ENCODE measurements around the gene XYLT1. TPM values are rescaled to one million over a fixed set of nuclear protein-coding genes. Genes with fewer than 3 reads are reported as not detected.

Gene XYLT1
- total and polyA plus RNA-seq, 2 of the 13 experiments (the other 11 are each of a cell fraction or from before 2014, with no cell fraction given), result not detected

GRCh38 chr16:17452922-17453321 lies 17.8 kb downstream of the XYLT1 start (continued):
- TF ChIP-seq CBX5 (CRISPR knock-in tag; IDR thresholded peaks at IDR 0.05; ENCODE audit: borderline replicate concordance) (no peak), TBL1XR1 (IDR thresholded peaks at IDR 0.05; ENCODE audit: borderline replicate concordance, low read length, partially characterized antibody) (no peak), ARNT (IDR thresholded peaks at IDR 0.05) (no peak), ZFP37 (CRISPR knock-in tag; IDR thresholded peaks at IDR 0.05; ENCODE audit: borderline replicate concordance) (no peak), TFAP4 (IDR thresholded peaks at IDR 0.05; ENCODE audit: borderline replicate concordance, low read depth) (no peak), ZXDC (CRISPR knock-in tag; IDR thresholded peaks at IDR 0.05) (no peak), KAT7 (CRISPR knock-in tag; IDR thresholded peaks at IDR 0.05; ENCODE audit: borderline replicate concordance) (no peak), ZNF335 (CRISPR knock-in tag; IDR thresholded peaks at IDR 0.05) (no peak), TARDBP (CRISPR knock-in tag; IDR thresholded peaks at IDR 0.05) (no peak), ZBTB7A (CRISPR knock-in tag; IDR thresholded peaks at IDR 0.05) (no peak), GRHL1 (CRISPR knock-in tag; conservative IDR thresholded peaks at IDR 0.05) (no peak)

Measured in HepG2 (cell line).